Fibroblast of villous mesenchyme (primary cell): Measurements from ENCODE around the gene TSHZ2. TPM values are rescaled to one million over a fixed set of nuclear protein-coding genes. Genes with fewer than 3 reads are reported as not detected.
"Not testable (repeated sequence)": the region's sequence is repeated elsewhere in the genome, so short reads cannot be mapped to it uniquely, and the experiment has no call there.

Source experiments
- DNase-seq: peaks from one replicate; pipeline ENCODE4 v3.0.0-alpha.2; 2010; ENCODE audit warnings: low read depth
- H3K4me3 ChIP-seq: 2 replicates; pipeline ENCODE4 v1.5.1; 2011; ENCODE audit warnings: low read depth, mild to moderate bottlenecking, low read length
- total RNA-seq: library from RNA; depleted of rRNA; stranded (reverse); fragments of >200 nt; gene quantifications from 2 replicates; pipeline ENCODE4 v1.2.3, GENCODE V29; 2012
- TF ChIP-seq, protein P1 (sequence below): IDR thresholded peaks from 2 replicates; pipeline ENCODE4 v1.5.1; 2012; ENCODE audit warnings: low read depth, mild to moderate bottlenecking, low read length; ENCODE audit not compliant: insufficient read depth

The TSHZ2 gene
- total RNA-seq, 1 donor = 2.6 TPM

DNA sequence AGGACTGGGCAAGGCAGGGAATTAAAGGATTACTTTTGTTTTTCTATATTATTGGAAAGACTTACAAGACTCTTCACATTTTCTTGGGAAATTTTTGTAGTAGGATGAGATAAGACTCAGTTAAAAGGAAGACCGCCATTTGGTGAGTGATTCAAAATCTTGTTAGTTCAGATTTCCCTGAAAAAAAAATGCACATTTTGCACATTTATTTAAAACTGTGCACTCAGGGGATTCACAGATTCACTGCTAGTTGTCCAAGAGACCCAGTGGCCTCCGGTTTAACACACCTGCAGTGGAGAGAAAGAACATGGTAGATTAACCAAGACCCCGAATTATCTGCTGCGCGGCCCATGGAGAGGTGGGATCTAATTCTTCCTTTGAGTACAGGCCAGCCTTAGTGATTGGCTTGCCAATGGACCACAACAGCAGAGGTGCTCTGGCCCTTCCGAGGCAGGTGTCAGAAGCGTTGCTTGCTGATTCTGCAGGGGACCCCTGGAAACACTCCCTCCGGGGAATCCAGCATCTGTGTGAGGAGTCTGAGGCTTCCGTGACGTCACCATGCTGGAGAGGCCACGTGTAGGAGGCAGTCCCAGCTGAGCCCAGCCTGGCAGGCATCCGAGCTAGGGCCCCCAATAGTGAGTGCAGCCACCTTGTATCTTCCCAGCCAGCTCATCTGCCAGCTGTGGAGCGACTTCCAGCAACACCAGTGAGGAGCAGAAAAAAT is 552.6 kb downstream of the TSHZ2 start:
- DNase-seq = no peak
- TF ChIP-seq, protein P1, sequence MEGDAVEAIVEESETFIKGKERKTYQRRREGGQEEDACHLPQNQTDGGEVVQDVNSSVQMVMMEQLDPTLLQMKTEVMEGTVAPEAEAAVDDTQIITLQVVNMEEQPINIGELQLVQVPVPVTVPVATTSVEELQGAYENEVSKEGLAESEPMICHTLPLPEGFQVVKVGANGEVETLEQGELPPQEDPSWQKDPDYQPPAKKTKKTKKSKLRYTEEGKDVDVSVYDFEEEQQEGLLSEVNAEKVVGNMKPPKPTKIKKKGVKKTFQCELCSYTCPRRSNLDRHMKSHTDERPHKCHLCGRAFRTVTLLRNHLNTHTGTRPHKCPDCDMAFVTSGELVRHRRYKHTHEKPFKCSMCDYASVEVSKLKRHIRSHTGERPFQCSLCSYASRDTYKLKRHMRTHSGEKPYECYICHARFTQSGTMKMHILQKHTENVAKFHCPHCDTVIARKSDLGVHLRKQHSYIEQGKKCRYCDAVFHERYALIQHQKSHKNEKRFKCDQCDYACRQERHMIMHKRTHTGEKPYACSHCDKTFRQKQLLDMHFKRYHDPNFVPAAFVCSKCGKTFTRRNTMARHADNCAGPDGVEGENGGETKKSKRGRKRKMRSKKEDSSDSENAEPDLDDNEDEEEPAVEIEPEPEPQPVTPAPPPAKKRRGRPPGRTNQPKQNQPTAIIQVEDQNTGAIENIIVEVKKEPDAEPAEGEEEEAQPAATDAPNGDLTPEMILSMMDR = no peak

DNA sequence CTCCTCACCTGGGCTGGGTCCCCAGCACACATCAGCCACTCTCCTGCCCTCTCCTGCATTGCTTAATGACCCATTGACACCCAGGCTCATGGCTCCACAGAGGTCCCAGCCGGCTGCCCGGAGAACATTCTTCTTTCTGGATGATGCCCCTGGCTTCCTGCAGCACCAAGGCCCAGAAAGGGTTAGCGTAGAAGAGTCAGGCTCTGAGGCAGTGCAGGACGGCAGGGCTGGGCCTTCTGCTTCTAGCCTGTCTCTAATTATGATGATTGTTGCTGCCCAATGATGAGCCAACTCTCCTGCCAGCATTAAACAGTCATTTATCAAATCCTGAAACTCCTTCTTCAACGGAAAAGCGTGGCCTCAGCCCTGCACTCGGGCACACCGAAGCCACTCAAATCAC is 555.0 kb downstream of the TSHZ2 start:
- H3K4me3 ChIP-seq = no peak overlapping the region
- TF ChIP-seq, protein P1 = no peak
- no peak for DNase-seq

More for the DNA sequence above, 552.6 kb downstream of the TSHZ2 start:
- H3K4me3 ChIP-seq = no peak overlapping the region

DNA sequence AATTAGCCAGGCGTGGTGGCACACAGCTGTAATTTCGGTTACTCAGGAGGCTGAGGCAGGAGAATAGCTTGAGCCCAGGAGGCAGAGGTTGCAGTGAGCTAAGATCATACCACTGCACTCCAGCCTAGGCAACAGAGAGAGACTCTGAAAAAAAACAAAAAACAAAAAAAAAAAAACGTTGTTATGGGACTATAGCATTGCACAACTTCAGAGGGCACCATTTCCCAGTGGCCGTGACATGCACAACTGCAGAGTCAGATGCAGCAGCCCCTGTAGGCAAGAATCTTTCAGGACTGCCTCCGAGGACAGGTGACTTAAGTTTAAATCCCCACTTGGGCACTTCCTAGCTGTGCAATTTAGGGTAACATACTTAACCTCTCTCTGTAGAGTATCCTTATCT is 557.5 kb downstream of the TSHZ2 start:
- no peak for DNase-seq
- TF ChIP-seq, protein P1 = no peak
- H3K4me3 ChIP-seq = no peak overlapping the region

DNA sequence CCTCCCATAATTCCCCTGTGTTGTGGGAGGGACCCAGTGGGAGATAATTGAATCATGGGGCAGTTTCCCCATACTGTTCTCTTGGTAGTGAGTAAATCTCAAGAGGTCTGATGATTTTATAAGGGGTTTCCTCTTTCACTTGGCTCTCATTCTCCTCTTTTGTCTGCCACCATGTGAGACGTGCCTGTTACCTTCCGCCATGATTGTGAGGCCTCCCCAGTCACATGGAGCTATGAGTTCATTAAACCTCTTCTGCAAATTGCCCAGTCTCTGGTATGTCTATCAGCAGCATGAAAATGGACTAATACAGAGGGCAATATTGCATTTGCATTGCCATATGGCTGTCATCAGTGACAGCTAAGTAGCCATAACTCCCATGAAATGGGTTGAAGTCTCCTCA is 558.3 kb downstream of the TSHZ2 start:
- TF ChIP-seq, protein P1 = no peak
- H3K4me3 ChIP-seq = no peak overlapping the region
- DNase-seq = no peak

DNA sequence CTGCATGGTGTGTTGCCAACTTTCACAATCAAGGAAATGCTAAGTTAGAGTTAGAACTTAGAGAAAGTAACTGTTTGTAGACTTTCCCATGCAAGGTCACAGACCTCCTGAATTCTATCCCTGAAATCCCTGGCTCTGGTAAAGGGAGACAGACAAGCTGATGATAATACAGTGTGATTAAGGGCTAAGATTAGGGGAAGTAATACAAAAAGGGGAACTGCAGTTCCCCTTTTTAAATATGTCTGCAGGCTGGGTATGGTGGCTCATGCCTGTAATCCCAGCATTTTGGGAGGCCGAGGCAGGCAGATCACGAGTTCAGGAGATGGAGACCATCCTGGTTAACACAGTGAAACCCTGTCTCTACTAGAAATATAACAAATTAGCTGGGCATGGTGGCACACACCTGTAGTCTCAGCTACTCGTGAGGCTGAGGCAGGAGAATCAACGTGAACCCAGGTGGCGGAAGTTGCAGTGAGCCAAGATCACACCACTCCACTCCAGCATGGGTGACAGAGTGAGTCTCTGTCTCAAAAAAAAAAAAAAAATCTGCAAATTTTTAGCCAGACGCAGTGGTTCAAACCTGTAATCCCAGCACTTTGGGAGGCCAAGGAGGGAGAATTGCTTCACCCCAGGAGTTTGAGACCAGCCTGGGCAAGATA is 560.6 kb downstream of the TSHZ2 start:
- DNase-seq, H3K4me3 ChIP-seq: not testable (repeated sequence)

DNA sequence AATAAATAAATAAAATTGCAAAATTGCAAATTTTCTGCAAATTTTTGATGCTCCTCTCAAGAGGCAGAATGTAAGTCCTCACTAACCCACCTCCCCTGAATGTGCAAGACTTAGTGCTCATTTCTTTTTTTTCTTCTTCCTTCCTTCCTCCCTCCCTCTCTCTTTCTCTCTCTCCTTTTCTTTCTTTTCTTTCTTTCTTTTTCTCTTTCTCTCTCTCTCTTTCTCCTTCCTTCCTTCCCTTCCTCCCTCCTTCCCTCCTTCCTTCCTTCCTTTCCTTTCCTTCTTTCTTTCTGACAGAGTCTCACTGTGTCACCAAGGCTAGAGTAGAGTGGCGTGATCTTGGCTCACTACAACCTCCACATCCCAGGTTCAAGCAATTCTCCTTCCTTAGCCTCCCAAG is 561.3 kb downstream of the TSHZ2 start:
- TF ChIP-seq, protein P1 = no peak
- no peak for DNase-seq

DNA sequence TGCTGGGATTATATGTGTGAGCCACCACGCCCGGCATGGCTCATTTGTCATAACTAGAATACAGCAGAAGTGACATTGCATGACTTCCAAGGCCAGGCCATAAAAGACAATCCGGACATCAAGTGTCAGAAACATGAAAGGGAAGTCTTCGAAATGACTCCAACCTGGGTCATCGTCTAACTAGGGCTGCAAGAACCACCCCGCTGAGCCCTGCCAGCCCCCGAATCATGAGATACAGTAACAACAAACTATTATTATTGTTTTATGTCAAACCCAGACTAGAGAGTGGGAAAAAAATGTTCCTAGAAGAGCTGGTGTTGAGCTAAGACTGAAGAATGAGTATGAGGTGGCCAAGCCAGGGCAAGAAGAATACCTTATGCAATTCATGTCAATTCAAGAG is 561.9 kb downstream of the TSHZ2 start:
- DNase-seq = no peak
- TF ChIP-seq, protein P1 = no peak
- no peak overlapping the region for H3K4me3 ChIP-seq

More for the DNA sequence above, 561.3 kb downstream of the TSHZ2 start:
- H3K4me3 ChIP-seq = no peak overlapping the region
